Keratinocyte (primary cell): ENCODE data around the gene SLC1A4. TPM values are rescaled to one million over a fixed set of nuclear protein-coding genes. Genes with fewer than 3 reads are reported as not detected.
"Not testable (repeated sequence)": the region's sequence is repeated elsewhere in the genome, so short reads cannot be mapped to it uniquely, and the experiment has no call there.

Source experiments
- DNase-seq: peaks from one replicate; pipeline ENCODE4 v3.0.0-alpha.2; 2011; ENCODE audit warnings: low read depth, missing footprints, low spot score
- FAIRE-seq: peaks from 2 replicates; lab custom pipeline; 2011; peaks lifted over from hg19 to GRCh38; lab: Jason Lieb, UNC
- H2AFZ ChIP-seq: 2 replicates; pipeline ENCODE4 v1.6.0; 2012; ENCODE audit warnings: low read length, control low read depth, inconsistent platforms; ENCODE audit not compliant: control insufficient read depth
- H3K27ac ChIP-seq: 2 replicates; pipeline ENCODE4 v1.5.1; 2011; ENCODE audit warnings: low read length; ENCODE audit not compliant: control insufficient read depth, insufficient read depth
- H3K27me3 ChIP-seq: 3 replicates; pipeline ENCODE4 v1.6.0; 2011; ENCODE audit warnings: low read length; ENCODE audit not compliant: control insufficient read depth, insufficient read depth; ENCODE audit errors: extremely low read depth
- H3K36me3 ChIP-seq, 2 experiments: 2 replicates in 1 of 2; 3 replicates in 1 of 2; pipeline ENCODE4 v1.5.1; 2011; ENCODE audit warnings: low read length in 2 of 2, mild to moderate bottlenecking in 1 of 2; ENCODE audit not compliant: control insufficient read depth in 2 of 2, insufficient read depth in 2 of 2; ENCODE audit errors: extremely low read depth in 1 of 2
- H3K4me1 ChIP-seq: 3 replicates; pipeline ENCODE4 v1.5.1; 2011; ENCODE audit warnings: low read length; ENCODE audit not compliant: control insufficient read depth, insufficient read depth; ENCODE audit errors: extremely low read depth
- H3K4me2 ChIP-seq: 3 replicates; pipeline ENCODE4 v1.6.0; 2011; ENCODE audit warnings: low read depth, low read length; ENCODE audit not compliant: control insufficient read depth, insufficient read depth; ENCODE audit errors: extremely low read depth
- H3K4me3 ChIP-seq, 3 experiments: fragments of 200-600 bp in 1 of 3; sonication (generic) in 1 of 3; 2 replicates in 2 of 3; 3 replicates in 1 of 3; pipeline ENCODE4 v1.5.1; 2011 to 2016; ENCODE audit warnings: low read length in 3 of 3, mild to moderate bottlenecking in 3 of 3, control low read depth in 2 of 3, inconsistent platforms in 1 of 3, low read depth in 1 of 3, mixed read lengths in 1 of 3, mixed run types in 1 of 3, moderate library complexity in 1 of 3; ENCODE audit not compliant: control insufficient read depth in 2 of 3, insufficient read depth in 2 of 3; ENCODE audit errors: extremely low read depth in 1 of 3
- H3K79me2 ChIP-seq: 2 replicates; pipeline ENCODE4 v1.6.0; 2012; ENCODE audit warnings: low read length; ENCODE audit not compliant: control insufficient read depth, insufficient read depth
- H3K9ac ChIP-seq: 3 replicates; pipeline ENCODE4 v1.6.0; 2011; ENCODE audit warnings: low read length; ENCODE audit not compliant: control insufficient read depth, insufficient read depth; ENCODE audit errors: extremely low read depth
- H3K9me1 ChIP-seq: 3 replicates; pipeline ENCODE4 v1.6.0; 2011; ENCODE audit warnings: low read length; ENCODE audit not compliant: control insufficient read depth, insufficient read depth; ENCODE audit errors: extremely low read depth
- H3K9me3 ChIP-seq: 2 replicates; pipeline ENCODE4 v1.5.1; 2012; ENCODE audit warnings: low read depth, low read length; ENCODE audit not compliant: control insufficient read depth
- H4K20me1 ChIP-seq: 3 replicates; pipeline ENCODE4 v1.6.0; 2011; ENCODE audit warnings: low read length; ENCODE audit not compliant: control insufficient read depth, insufficient read depth; ENCODE audit errors: extremely low read depth
- CTCF ChIP-seq, 3 experiments: IDR thresholded peaks in 1 of 3; conservative IDR thresholded peaks in 1 of 3; optimal IDR thresholded peaks in 1 of 3; 2 replicates in 2 of 3; 3 replicates in 1 of 3; pipeline versions ENCODE3 to v1.5.1; 2011; ENCODE audit warnings: low read length in 3 of 3, mild to moderate bottlenecking in 3 of 3, moderate library complexity in 2 of 3, control low read depth in 1 of 3, inconsistent platforms in 1 of 3; ENCODE audit not compliant: insufficient read depth in 2 of 3; ENCODE audit errors: extremely low read depth in 1 of 3
- EZH2 ChIP-seq: IDR thresholded peaks from one replicate; pipeline ENCODE4 v1.6.1; 2012; ENCODE audit warnings: inconsistent platforms, mild to moderate bottlenecking, low read length, moderate library complexity
- dilution Hi-C: fragments of 300-500 bp; cut with MboI; formaldehyde crosslinking; loops from one replicate; pipeline ENCODE4 v1.7.0; 2020; ENCODE audit warnings: low sequenced_read_pairs; ENCODE audit not compliant: extremely low pct_ligation_motif_present
- polyA plus RNA-seq, 5 experiments: library from polyadenylated mRNA; depleted of rRNA in 3 of 5; stranded (reverse) in 3 of 5; stranded (forward) in 1 of 5; unstranded in 1 of 5; fragments of >200 nt; gene quantifications; 1 replicate in 1 of 5; 2 replicates in 3 of 5; 3 replicates in 1 of 5; pipeline versions ENCODE4 v1.2.1 to v1.2.3, GENCODE V29; 2011 to 2012; ENCODE audit warnings: missing spikeins in 2 of 5, low read depth in 1 of 5, low replicate concordance in 1 of 5

SLC1A4 gene
- polyA plus RNA-seq, 1 donor (not counting 4 experiments of a cell fraction or from before 2014, with no cell fraction given) = 8.2 TPM

- Histone ChIP-seq H3K27ac (no peak overlapping the region), H2AFZ (no peak overlapping the region), H3K9me1 (peaks cover 2% of the 10 kb centered on the region), H3K36me3 (peaks cover 5 to 13% of the 10 kb centered on the region in 2 experiments), H3K9me3 (no peaks in the 10 kb centered on the region), H4K20me1 (peaks cover 5% of the 10 kb centered on the region), H3K27me3 (no peaks in the 10 kb centered on the region), H3K4me2 (no peak overlapping the region), H3K9ac (no peak overlapping the region), H3K4me3 (no peak overlapping the region), H3K79me2 (no peaks in the 10 kb centered on the region), H3K4me1 (peaks cover 5% of the 10 kb centered on the region)
- dilution Hi-C loops = no loop called here
- TF ChIP-seq EZH2 (no peak), CTCF (optimal IDR thresholded peaks at IDR 0.05 in 1 of 3, IDR thresholded peaks at IDR 0.05 in 1 of 3, conservative IDR thresholded peaks at IDR 0.05 in 1 of 3; ENCODE audit: extremely low read depth in 1 of 3, insufficient read depth in 2 of 3, low read length in 3 of 3) (no peak)
- FAIRE-seq (no peak), DNase-seq (no peak)
Observed at GRCh38 chr2:65003037-65003436, 13.8 kb downstream of the SLC1A4 start.

GRCh38 chr2:65004232-65004631 lies 15.0 kb downstream of the SLC1A4 start:
- H3K9me1 ChIP-seq, H3K9me3 ChIP-seq, H3K4me3 ChIP-seq, H3K4me1 ChIP-seq, H4K20me1 ChIP-seq, H3K9ac ChIP-seq, dilution Hi-C loops, H3K27ac ChIP-seq, H3K79me2 ChIP-seq, H3K4me2 ChIP-seq, DNase-seq, FAIRE-seq, H2AFZ ChIP-seq, H3K27me3 ChIP-seq: not testable (repeated sequence)
- peaks cover 5 to 13% of the 10 kb centered on the region in 2 experiments for H3K36me3 ChIP-seq

GRCh38 chr2:65013776-65014175 lies 24.6 kb downstream of the SLC1A4 start:
- no peaks in the 10 kb centered on the region for H3K79me2 ChIP-seq
- H3K27me3 ChIP-seq = no peaks in the 10 kb centered on the region
- no peak overlapping the region for H3K4me3 ChIP-seq
- dilution Hi-C loops = no loop called here
- H3K27ac ChIP-seq = no peak overlapping the region
- no peak overlapping the region for H3K9ac ChIP-seq
- FAIRE-seq = no peak
- no peak for DNase-seq
- H3K4me1 ChIP-seq = no peaks in the 10 kb centered on the region
- H3K9me1 ChIP-seq = no peaks in the 10 kb centered on the region
- H3K36me3 ChIP-seq = peaks cover 0 to 13% of the 10 kb centered on the region in 2 experiments
- H3K9me3 ChIP-seq = no peaks in the 10 kb centered on the region
- no peaks in the 10 kb centered on the region for H4K20me1 ChIP-seq
- TF ChIP-seq CTCF (optimal IDR thresholded peaks at IDR 0.05 in 1 of 3, IDR thresholded peaks at IDR 0.05 in 1 of 3, conservative IDR thresholded peaks at IDR 0.05 in 1 of 3; ENCODE audit: extremely low read depth in 1 of 3, insufficient read depth in 2 of 3, low read length in 3 of 3) = no peak
- no peak for TF ChIP-seq EZH2
- no peak overlapping the region for H3K4me2 ChIP-seq
- H2AFZ ChIP-seq = no peak overlapping the region
